CD4-positive, alpha-beta T cell (primary cell): Measurements from ENCODE around the gene PKP1. TPM values are rescaled to one million over a fixed set of nuclear protein-coding genes. Genes with fewer than 3 reads are reported as not detected.

Experiments
- ATAC-seq: fragments of 200-7000 bp; cut with Tn5 transposase; one replicate; pipeline ENCODE4 v1.10.0; 2022; ENCODE audit warnings: mild to moderate bottlenecking; ENCODE audit not compliant: poor library complexity
- CTCF ChIA-PET: fragments of 350-600 bp; sonication (Branson Sonifier 250); formaldehyde crosslinking; loops from one replicate; lab custom pipeline; 2021; ENCODE audit warnings: antibody characterized with exemption, inconsistent platforms; lab: Charles Lee
- POLR2A ChIA-PET: fragments of 350-600 bp; sonication (Branson Sonifier 250); formaldehyde crosslinking; loops from one replicate; lab custom pipeline; 2021; ENCODE audit warnings: antibody characterized with exemption, inconsistent platforms; lab: Charles Lee
- DNase-seq, 14 experiments: peaks; one replicate each; pipeline ENCODE4 v3.0.0-alpha.2; 2013 to 2020; ENCODE audit warnings: mixed read lengths in 2 of 14
- H3K27ac ChIP-seq, 2 donors: one replicate each; pipeline versions ENCODE4 v1.5.1 to v1.7.0; 2013; ENCODE audit warnings: low read length in 2 of 2, low read depth in 1 of 2, mild to moderate bottlenecking in 1 of 2
- H3K27me3 ChIP-seq, 2 experiments: 1 replicate in 1 of 2; 2 replicates in 1 of 2; pipeline versions ENCODE4 v1.6.1 to v1.7.0; 2013; ENCODE audit warnings: low read length in 2 of 2, control low read depth in 1 of 2, mild to moderate bottlenecking in 1 of 2, moderate library complexity in 1 of 2; ENCODE audit not compliant: insufficient read depth in 2 of 2, control insufficient read depth in 1 of 2
- H3K36me3 ChIP-seq: one replicate; pipeline ENCODE4 v1.6.1; 2013; ENCODE audit warnings: low read length, control low read depth; ENCODE audit not compliant: insufficient read depth
- H3K4me1 ChIP-seq: one replicate; pipeline ENCODE4 v1.6.1; 2013; ENCODE audit warnings: low read length, control low read depth; ENCODE audit not compliant: insufficient read depth
- H3K4me3 ChIP-seq: one replicate; pipeline ENCODE4 v1.5.1; 2013; ENCODE audit warnings: mild to moderate bottlenecking, low read length, moderate library complexity
- H3K9me3 ChIP-seq, 2 experiments: 1 replicate in 1 of 2; 2 replicates in 1 of 2; pipeline versions ENCODE4 v1.6.1 to v1.7.0; 2013; ENCODE audit warnings: low read length in 2 of 2, mild to moderate bottlenecking in 2 of 2, control low read depth in 1 of 2, moderate library complexity in 1 of 2; ENCODE audit not compliant: control insufficient read depth in 1 of 2, insufficient read depth in 1 of 2
- H3K27ac Mint-ChIP-seq: one replicate; pipeline ENCODE4 v1.8.0; 2020; ENCODE audit warnings: mixed read lengths
- H3K27me3 Mint-ChIP-seq: one replicate; pipeline ENCODE4 v1.8.0; 2021; ENCODE audit warnings: mixed read lengths
- H3K36me3 Mint-ChIP-seq: one replicate; pipeline ENCODE4 v1.8.0; 2021; ENCODE audit warnings: low read depth, mixed read lengths
- H3K4me1 Mint-ChIP-seq: one replicate; pipeline ENCODE4 v1.8.0; 2021; ENCODE audit warnings: low read depth, mixed read lengths
- H3K4me3 Mint-ChIP-seq: one replicate; pipeline ENCODE4 v1.8.0; 2020; ENCODE audit warnings: mild to moderate bottlenecking, mixed read lengths
- H3K9me3 Mint-ChIP-seq: one replicate; pipeline ENCODE4 v1.8.0; 2020; ENCODE audit warnings: mixed read lengths
- intact Hi-C, 2 experiments: fragments of 100-400 bp; cut with DNase I in 1 of 2; cut with micrococcal nuclease in 1 of 2; formaldehyde crosslinking; loops; one replicate each; pipeline versions ENCODE4 v1.15.1 to v1.9.0; 2023 to 2025; cut with DNase I, micrococcal nuclease
- total RNA-seq, 174 experiments: library from RNA in 2 of 174; stranded (reverse) in 2 of 174; gene quantifications; one replicate each; pipeline ENCODE4 v1.2.3 and lab custom pipeline; 2021 to 2026
- TF ChIP-seq, protein P1 (sequence below): fragments of 200-600 bp; IDR thresholded peaks from one replicate; pipeline ENCODE4 v1.8.0; 2022; ENCODE audit warnings: antibody characterized with exemption, mild to moderate bottlenecking

The PKP1 gene
- total RNA-seq, 2 experiments from 2014 or later, result not detected

DNA sequence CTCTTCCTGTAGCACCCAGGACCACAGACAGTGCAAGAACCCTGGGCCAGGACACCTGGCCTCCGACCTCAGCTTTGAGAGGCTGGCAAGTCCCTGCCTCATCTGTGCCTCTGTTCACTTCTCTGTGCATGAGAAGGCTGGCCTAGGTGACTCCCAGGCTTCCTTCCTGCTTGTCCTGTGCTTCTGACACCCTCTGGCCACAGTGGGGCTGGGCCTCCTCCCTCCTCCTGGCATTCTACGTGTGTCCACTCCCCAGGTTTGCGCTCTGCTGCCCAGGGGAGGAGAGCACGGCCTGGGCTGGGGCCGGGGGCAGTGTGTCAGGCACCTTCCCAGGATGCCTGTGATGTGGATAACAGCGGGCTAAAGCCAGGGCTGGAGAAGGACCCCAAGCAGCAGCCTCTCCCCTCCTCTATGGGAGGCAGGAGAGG lies 30.3 kb upstream of the PKP1 start:
- CTCF ChIA-PET, result no interaction called here
- intact Hi-C loops, result no loop called here
- Mint-ChIP-seq H3K36me3 (no peaks in the 10 kb centered on the region), H3K4me1 (no peaks in the 10 kb centered on the region), H3K4me3 (no peak overlapping the region), H3K27me3 (peaks cover 15% of the 10 kb centered on the region), H3K9me3 (no peaks in the 10 kb centered on the region), H3K27ac (no peak overlapping the region)
- H3K4me1 ChIP-seq, result peaks cover 7% of the 10 kb centered on the region
- H3K36me3 ChIP-seq, result no peaks in the 10 kb centered on the region
- H3K27me3 ChIP-seq, result no peaks in the 10 kb centered on the region
- H3K9me3 ChIP-seq, result peaks cover 0 to 4% of the 10 kb centered on the region in 2 experiments
- TF ChIP-seq, protein P1, sequence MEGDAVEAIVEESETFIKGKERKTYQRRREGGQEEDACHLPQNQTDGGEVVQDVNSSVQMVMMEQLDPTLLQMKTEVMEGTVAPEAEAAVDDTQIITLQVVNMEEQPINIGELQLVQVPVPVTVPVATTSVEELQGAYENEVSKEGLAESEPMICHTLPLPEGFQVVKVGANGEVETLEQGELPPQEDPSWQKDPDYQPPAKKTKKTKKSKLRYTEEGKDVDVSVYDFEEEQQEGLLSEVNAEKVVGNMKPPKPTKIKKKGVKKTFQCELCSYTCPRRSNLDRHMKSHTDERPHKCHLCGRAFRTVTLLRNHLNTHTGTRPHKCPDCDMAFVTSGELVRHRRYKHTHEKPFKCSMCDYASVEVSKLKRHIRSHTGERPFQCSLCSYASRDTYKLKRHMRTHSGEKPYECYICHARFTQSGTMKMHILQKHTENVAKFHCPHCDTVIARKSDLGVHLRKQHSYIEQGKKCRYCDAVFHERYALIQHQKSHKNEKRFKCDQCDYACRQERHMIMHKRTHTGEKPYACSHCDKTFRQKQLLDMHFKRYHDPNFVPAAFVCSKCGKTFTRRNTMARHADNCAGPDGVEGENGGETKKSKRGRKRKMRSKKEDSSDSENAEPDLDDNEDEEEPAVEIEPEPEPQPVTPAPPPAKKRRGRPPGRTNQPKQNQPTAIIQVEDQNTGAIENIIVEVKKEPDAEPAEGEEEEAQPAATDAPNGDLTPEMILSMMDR, result no peak
- POLR2A ChIA-PET, result no interaction called here
- ATAC-seq (no peak), DNase-seq (no peak)
- no peak overlapping the region for H3K27ac ChIP-seq
- H3K4me3 ChIP-seq, result no peak overlapping the region

DNA sequence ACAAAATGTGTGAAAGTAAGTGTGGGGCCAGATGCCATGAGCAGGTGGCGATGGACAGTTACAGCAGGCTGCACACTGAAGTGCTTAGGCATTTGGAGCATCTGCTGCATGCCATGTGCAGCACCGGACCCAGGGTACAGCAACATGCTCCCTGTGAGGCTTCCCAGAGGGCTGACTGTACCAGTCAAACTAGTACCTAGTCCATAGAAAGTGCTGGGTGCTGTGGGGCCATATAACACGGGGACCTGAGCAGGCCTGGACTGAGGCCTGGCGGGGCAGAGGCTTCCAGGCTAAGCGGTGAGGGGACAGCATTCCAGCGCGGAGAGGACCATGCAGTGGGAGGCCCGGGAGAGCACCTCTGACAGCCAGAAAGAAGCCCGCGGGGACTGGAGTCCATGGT lies 29.9 kb upstream of the PKP1 start:
- no peak for DNase-seq
- no peaks in the 10 kb centered on the region for H3K36me3 Mint-ChIP-seq
- CTCF ChIA-PET, result no interaction called here
- Histone ChIP-seq H3K4me1 (peaks cover 7% of the 10 kb centered on the region), H3K9me3 (peaks cover 0 to 4% of the 10 kb centered on the region in 2 experiments), H3K27me3 (no peaks in the 10 kb centered on the region), H3K27ac (no peak overlapping the region), H3K4me3 (no peak overlapping the region), H3K36me3 (no peaks in the 10 kb centered on the region)
- no peak overlapping the region for H3K27ac Mint-ChIP-seq
- peaks cover 15% of the 10 kb centered on the region for H3K27me3 Mint-ChIP-seq
- TF ChIP-seq, protein P1, result no peak
- H3K4me3 Mint-ChIP-seq, result no peak overlapping the region
- no peaks in the 10 kb centered on the region for H3K9me3 Mint-ChIP-seq
- no peaks in the 10 kb centered on the region for H3K4me1 Mint-ChIP-seq
- POLR2A ChIA-PET, result no interaction called here
- intact Hi-C loops, result no loop called here
- no peak for ATAC-seq

GRCh38 chr1:201253906-201254624 lies 29.2 kb upstream of the PKP1 start:
- Histone ChIP-seq H3K27me3 (no peaks in the 10 kb centered on the region), H3K4me3 (no peak overlapping the region), H3K9me3 (peaks cover 0 to 11% of the 10 kb centered on the region in 2 experiments), H3K4me1 (peaks cover 7% of the 10 kb centered on the region), H3K27ac (no peak overlapping the region), H3K36me3 (no peaks in the 10 kb centered on the region)
- no peaks in the 10 kb centered on the region for H3K4me1 Mint-ChIP-seq
- CTCF ChIA-PET, result no interaction called here
- POLR2A ChIA-PET, result no interaction called here
- no peak for ATAC-seq
- intact Hi-C loops, result loop anchor here in 1 of 2 experiments (1.0 kb wide), 1 partner anchor 154 kb away; no protein-coding TSS in a partner anchor
- no peaks in the 10 kb centered on the region for H3K36me3 Mint-ChIP-seq
- H3K27me3 Mint-ChIP-seq, result peaks cover 10% of the 10 kb centered on the region
- H3K4me3 Mint-ChIP-seq, result no peak overlapping the region
- H3K27ac Mint-ChIP-seq, result no peak overlapping the region
- DNase-seq, result no peak
- TF ChIP-seq, protein P1, result no peak
- no peaks in the 10 kb centered on the region for H3K9me3 Mint-ChIP-seq
